Measurements from ENCODE around the gene KCNK18.

The KCNK18 gene

GRCh38 chr10:117254774-117255735, 57.8 kb downstream of the KCNK18 start:
- no peak for DNase-seq

- DNase-seq, result no peak
Observed at GRCh38 chr10:117255835-117256460, 58.7 kb downstream of the KCNK18 start.

GRCh38 chr10:117256910-117257309, 59.6 kb downstream of the KCNK18 start:
- no peak for DNase-seq

GRCh38 chr10:117257721-117258120, 60.4 kb downstream of the KCNK18 start:
- no peak for DNase-seq

DNA sequence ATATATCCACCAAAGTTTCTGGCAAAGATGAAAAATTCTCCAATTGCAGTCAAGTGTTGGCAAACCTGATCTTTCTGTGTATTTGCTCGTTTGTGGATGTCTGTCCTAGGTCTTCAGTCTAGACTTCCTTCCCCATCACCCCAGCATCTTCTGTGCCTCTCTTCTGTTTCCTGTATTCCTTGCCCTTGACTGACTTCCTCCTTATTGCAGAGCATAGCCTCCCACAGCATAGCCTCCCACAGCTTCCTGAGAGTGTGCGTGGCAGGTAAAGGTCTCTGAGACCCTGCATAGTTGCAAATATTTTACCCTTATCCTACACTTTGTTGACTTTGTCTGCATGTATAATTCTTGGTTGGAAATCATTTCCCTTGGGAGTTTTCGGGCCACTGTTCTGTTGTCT, 62.0 kb downstream of the KCNK18 start:
- DNase-seq, result no peak
